ENCODE data around the gene CLRN2.

DNA sequence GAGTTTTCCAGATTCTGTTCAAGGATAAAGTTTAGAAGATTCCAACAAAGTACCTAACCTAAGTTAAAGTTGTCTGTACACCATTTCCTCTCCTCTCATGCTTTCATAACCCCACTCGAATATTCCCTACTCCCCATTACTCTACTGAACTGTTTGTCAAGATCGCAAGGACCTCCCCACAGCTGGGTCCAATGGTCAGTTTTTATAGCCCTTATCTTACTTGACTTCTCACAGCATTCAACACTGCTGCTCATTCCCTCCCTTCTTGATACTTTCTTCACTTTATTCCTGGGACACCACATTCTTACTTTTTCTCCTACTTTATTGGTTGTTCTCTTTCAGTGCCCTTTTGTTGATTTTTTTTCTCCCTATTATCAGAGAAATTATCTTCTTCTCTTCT lies 34.0 kb upstream of the CLRN2 start:
- TF ChIP-seq, protein P1, sequence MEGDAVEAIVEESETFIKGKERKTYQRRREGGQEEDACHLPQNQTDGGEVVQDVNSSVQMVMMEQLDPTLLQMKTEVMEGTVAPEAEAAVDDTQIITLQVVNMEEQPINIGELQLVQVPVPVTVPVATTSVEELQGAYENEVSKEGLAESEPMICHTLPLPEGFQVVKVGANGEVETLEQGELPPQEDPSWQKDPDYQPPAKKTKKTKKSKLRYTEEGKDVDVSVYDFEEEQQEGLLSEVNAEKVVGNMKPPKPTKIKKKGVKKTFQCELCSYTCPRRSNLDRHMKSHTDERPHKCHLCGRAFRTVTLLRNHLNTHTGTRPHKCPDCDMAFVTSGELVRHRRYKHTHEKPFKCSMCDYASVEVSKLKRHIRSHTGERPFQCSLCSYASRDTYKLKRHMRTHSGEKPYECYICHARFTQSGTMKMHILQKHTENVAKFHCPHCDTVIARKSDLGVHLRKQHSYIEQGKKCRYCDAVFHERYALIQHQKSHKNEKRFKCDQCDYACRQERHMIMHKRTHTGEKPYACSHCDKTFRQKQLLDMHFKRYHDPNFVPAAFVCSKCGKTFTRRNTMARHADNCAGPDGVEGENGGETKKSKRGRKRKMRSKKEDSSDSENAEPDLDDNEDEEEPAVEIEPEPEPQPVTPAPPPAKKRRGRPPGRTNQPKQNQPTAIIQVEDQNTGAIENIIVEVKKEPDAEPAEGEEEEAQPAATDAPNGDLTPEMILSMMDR (IDR thresholded peaks at IDR 0.05; ENCODE audit: insufficient read depth, low read depth, low read length) = no peak
- TF ChIP-seq EZH2 (IDR thresholded peaks at IDR 0.05; ENCODE audit: insufficient read depth, low read length) = no peak
